Testis (tissue), 3 donors: Measurements from ENCODE around the gene WFDC1. TPM values are rescaled to one million over a fixed set of nuclear protein-coding genes. Genes with fewer than 3 reads are reported as not detected.

Experiments
- DNase-seq: peaks from one replicate; pipeline ENCODE4 v3.0.0-alpha.2; 2019
- H3K27ac ChIP-seq, 2 donors: fragments of 200-600 bp; sonication (generic); one replicate each; pipeline ENCODE4 v1.5.1; 2019
- H3K27me3 ChIP-seq: fragments of 200-600 bp; sonication (generic); one replicate; pipeline ENCODE4 v1.5.1; 2019
- H3K36me3 ChIP-seq: fragments of 200-600 bp; sonication (generic); one replicate; pipeline ENCODE4 v1.5.1; 2017; ENCODE audit warnings: low read depth; ENCODE audit errors: missing control alignments
- H3K4me1 ChIP-seq: fragments of 200-600 bp; sonication (generic); one replicate; pipeline ENCODE4 v1.5.1; 2019
- H3K4me3 ChIP-seq, 2 donors: fragments of 200-600 bp; sonication (generic); one replicate each; pipeline ENCODE4 v1.5.1; 2017 to 2019
- H3K9me3 ChIP-seq: fragments of 200-600 bp; sonication (generic); one replicate; pipeline ENCODE4 v1.5.1; 2017
- POLR2A ChIP-seq: fragments of 450-650 bp; IDR thresholded peaks from one replicate; pipeline ENCODE4 v1.6.1; 2017; ENCODE audit warnings: antibody characterized with exemption, mild to moderate bottlenecking, moderate library complexity
- WGBS, 2 donors: methylation state at CpG; one replicate each; pipeline ENCODE4 v1.1.5; 2018; 5-methylcytosine and 5-hydroxymethylcytosine counted together
- intact Hi-C: fragments of 100-400 bp; cut with DNase I; formaldehyde crosslinking; loops from one replicate; pipeline ENCODE4 v1.15.1; 2023; ENCODE audit warnings: low total_unique reads
- polyA plus RNA-seq: library from polyadenylated mRNA; stranded (reverse); fragments of 350-450 nt; fragmentation: Illumina TruSeq; extraction: RNeasy Lipid Tissue Mini Kit (QIAGEN cat#74804); gene quantifications from one replicate; pipeline ENCODE4 v1.2.3, GENCODE V29; 2014; ENCODE audit warnings: low read depth, low replicate concordance; ENCODE audit not compliant: insufficient read depth
- small RNA-seq, 2 donors: library from RNA; depleted of rRNA; stranded (forward); fragments of <200 nt; gene quantifications; one replicate each; pipeline ENCODE3, GENCODE V24; 2016
- total RNA-seq, 2 donors: library from RNA; depleted of rRNA; stranded (reverse); fragments of >200 nt; gene quantifications; one replicate each; pipeline ENCODE4 v1.2.3, GENCODE V29; 2016
- TF ChIP-seq, protein P1 (sequence below), 3 experiments: fragments of 450-650 bp in 2 of 3; fragments of 200-600 bp in 1 of 3; sonication (generic) in 1 of 3; IDR thresholded peaks; one replicate each; pipeline ENCODE4 v1.5.1; 2016 to 2019; ENCODE audit warnings: antibody characterized with exemption in 3 of 3, mild to moderate bottlenecking in 2 of 3, moderate library complexity in 1 of 3

Gene WFDC1
- total and polyA plus RNA-seq, 3 donors from 2014 or later, result 16.4 to 23.5 (median 18.9) TPM

DNA sequence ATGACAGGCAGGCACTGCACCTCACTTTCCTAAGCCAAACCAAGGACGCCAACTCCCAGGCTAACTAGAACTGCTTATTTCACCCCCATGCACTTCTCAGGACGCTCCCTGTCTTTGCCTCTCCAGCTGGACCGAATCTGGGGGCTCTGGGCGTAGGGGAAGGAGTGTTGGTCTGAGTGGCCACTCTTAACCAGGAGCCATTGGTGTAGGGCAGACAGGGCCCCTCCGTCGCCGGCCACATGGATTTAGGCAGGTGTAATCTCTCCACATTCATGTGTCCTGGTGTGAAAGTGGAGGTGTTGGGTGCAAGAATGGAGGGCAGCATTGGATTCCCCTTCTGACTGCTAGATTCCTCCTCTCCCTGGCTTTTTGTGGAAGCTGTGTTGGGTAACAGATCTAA is 83.4 kb downstream of the WFDC1 start:
- WGBS, 2 donors, result 83 to 100% methylated on average over 3 to 7 of the region's 7 CpGs

DNA sequence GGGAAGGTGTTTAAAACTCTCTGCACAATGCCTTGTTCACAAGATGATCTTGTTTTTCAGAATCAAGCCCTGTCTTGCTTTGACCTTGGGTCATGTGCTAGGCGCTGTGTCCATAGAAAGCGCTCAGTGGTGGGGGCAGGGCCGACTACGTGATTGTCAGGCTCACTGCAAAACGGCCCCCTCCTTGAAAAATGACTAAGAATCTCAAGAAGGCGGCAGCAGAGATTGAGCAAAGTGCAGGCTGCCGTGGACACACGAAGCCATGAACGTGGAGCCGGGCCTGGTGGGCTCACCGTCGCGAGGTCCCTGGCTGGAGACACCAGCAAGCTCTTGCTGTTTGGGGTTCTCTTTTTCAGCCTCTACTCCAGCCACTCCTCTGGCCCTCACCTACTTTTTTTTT is 83.9 kb downstream of the WFDC1 start:
- intact Hi-C loops, result no loop called here
- no peak overlapping the region for H3K4me3 ChIP-seq
- no peaks in the 10 kb centered on the region for H3K9me3 ChIP-seq
- H3K27me3 ChIP-seq, result no peaks in the 10 kb centered on the region
- 80 to 83% methylated on average over 13 of the region's 13 CpGs for WGBS, 2 donors
- no peaks in the 10 kb centered on the region for H3K36me3 ChIP-seq
- no peak overlapping the region for H3K27ac ChIP-seq
- no peaks in the 10 kb centered on the region for H3K4me1 ChIP-seq
- no peak for DNase-seq
- TF ChIP-seq, protein P1, sequence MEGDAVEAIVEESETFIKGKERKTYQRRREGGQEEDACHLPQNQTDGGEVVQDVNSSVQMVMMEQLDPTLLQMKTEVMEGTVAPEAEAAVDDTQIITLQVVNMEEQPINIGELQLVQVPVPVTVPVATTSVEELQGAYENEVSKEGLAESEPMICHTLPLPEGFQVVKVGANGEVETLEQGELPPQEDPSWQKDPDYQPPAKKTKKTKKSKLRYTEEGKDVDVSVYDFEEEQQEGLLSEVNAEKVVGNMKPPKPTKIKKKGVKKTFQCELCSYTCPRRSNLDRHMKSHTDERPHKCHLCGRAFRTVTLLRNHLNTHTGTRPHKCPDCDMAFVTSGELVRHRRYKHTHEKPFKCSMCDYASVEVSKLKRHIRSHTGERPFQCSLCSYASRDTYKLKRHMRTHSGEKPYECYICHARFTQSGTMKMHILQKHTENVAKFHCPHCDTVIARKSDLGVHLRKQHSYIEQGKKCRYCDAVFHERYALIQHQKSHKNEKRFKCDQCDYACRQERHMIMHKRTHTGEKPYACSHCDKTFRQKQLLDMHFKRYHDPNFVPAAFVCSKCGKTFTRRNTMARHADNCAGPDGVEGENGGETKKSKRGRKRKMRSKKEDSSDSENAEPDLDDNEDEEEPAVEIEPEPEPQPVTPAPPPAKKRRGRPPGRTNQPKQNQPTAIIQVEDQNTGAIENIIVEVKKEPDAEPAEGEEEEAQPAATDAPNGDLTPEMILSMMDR (IDR thresholded peaks at IDR 0.05), result no peak
- TF ChIP-seq POLR2A, result no peak

More for the DNA sequence above, 83.4 kb downstream of the WFDC1 start:
- intact Hi-C loops, result no loop called here
- Histone ChIP-seq H3K4me1 (no peaks in the 10 kb centered on the region), H3K4me3 (no peak overlapping the region), H3K27ac (no peak overlapping the region), H3K27me3 (no peaks in the 10 kb centered on the region), H3K36me3 (no peaks in the 10 kb centered on the region), H3K9me3 (no peaks in the 10 kb centered on the region)
- no peak for DNase-seq
- TF ChIP-seq, protein P1 (IDR thresholded peaks at IDR 0.05), result no peak
- TF ChIP-seq POLR2A, result no peak

DNA sequence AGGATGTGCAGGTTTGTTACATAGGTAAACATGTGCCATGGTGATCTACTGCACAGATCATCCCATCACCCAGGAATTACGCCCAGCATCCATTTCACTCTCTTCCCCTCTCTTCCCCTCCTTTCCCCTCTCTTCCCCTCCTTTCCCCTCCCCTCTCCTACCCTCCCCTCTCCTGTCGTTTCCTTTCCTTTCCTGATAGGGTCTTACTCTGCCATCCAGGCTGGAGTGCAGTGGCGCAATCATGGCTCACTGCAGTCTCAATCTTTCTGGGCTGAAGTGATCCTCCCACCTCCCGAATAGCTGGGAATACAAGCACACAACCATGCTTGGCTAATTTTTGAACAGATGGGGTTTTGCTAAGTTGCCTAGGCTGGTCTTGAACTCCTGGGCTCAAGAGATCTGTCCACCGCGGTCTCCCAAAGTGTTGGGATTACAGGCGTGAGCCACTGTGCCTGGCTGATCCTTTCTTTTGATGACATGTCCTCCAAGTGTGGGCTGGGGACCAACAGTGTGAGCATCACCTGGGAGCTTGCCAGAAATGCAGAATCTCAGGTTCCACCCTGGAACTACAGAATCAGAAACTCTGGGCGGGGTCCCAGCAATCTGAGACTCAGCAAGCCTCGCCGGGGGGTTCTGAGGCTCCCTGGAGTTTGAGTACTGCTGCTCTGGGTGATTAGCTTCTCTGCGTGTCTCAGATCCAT is 84.5 kb downstream of the WFDC1 start:
- H3K4me3 ChIP-seq, result no peak overlapping the region
- TF ChIP-seq, protein P1 (IDR thresholded peaks at IDR 0.05), result no peak
- no peak for TF ChIP-seq POLR2A
- no peak for DNase-seq
- H3K27ac ChIP-seq, result no peak overlapping the region
- 86 to 89% methylated on average over 11 of the region's 11 CpGs for WGBS, 2 donors
- intact Hi-C loops, result no loop called here
- no peaks in the 10 kb centered on the region for H3K27me3 ChIP-seq
- H3K36me3 ChIP-seq, result no peaks in the 10 kb centered on the region
- H3K4me1 ChIP-seq, result no peaks in the 10 kb centered on the region
- H3K9me3 ChIP-seq, result no peaks in the 10 kb centered on the region

Small RNA genes lying within 50 kb of the gene (small RNA-seq; reads per million reads assigned to genes)
- gene RNA5SP433, result 0 reads per million in 2 donors

Other genes with a start within 250 kb of the WFDC1 start
- 100 to 1,000 TPM; 104 to 122 TPM for gene MBTPS1, start 177.9 kb upstream of the WFDC1 start, total RNA-seq
- gene MBTPS1, start 177.9 kb upstream of the WFDC1 start, polyA plus RNA-seq, result 59.0 TPM
- gene HSDL1, start 149.7 kb upstream of the WFDC1 start, total RNA-seq, result 10 to 100 TPM; 31.3 to 37.9 TPM
- gene HSDL1, start 149.7 kb upstream of the WFDC1 start, polyA plus RNA-seq, result 29.0 TPM
- gene DNAAF1, start 149.6 kb upstream of the WFDC1 start, total RNA-seq, result 10 to 100 TPM; 50.9 to 89.4 TPM
- 161 TPM for gene DNAAF1, start 149.6 kb upstream of the WFDC1 start, polyA plus RNA-seq
- gene TAF1C, start 107.8 kb upstream of the WFDC1 start, total RNA-seq, result 100 to 1,000 TPM; 101 TPM
- 42.1 TPM for gene TAF1C, start 107.8 kb upstream of the WFDC1 start, polyA plus RNA-seq
- gene ADAD2, start 103.7 kb upstream of the WFDC1 start, total RNA-seq, result 100 to 1,000 TPM in 1 of 2 donors, 10 to 100 TPM in 1; 98.4 to 133 TPM
- 174 TPM for gene ADAD2, start 103.7 kb upstream of the WFDC1 start, polyA plus RNA-seq
- under 1 TPM; 0.06 to 0.08 TPM for gene KCNG4, start 54.9 kb upstream of the WFDC1 start, total RNA-seq
- not detected for gene KCNG4, start 54.9 kb upstream of the WFDC1 start, polyA plus RNA-seq
- 1 to 10 TPM; 1.1 to 3.0 TPM for gene ATP2C2, start 73.7 kb downstream of the WFDC1 start, total RNA-seq
- 5.8 TPM for gene ATP2C2, start 73.7 kb downstream of the WFDC1 start, polyA plus RNA-seq
- 10 to 100 TPM; 11.2 to 20.0 TPM for gene MEAK7, start 209.8 kb downstream of the WFDC1 start, total RNA-seq
- 14.3 TPM for gene MEAK7, start 209.8 kb downstream of the WFDC1 start, polyA plus RNA-seq